GM12874 (cell line): Measurements from ENCODE around the gene ENGASE.

ENCODE experiments used
- CTCF ChIP-seq: IDR thresholded peaks from 2 replicates; pipeline ENCODE4 v1.5.1; 2011; ENCODE audit warnings: low read depth, mild to moderate bottlenecking, control low read depth, low read length, moderate library complexity; ENCODE audit not compliant: insufficient read depth

The ENGASE gene, protein sequence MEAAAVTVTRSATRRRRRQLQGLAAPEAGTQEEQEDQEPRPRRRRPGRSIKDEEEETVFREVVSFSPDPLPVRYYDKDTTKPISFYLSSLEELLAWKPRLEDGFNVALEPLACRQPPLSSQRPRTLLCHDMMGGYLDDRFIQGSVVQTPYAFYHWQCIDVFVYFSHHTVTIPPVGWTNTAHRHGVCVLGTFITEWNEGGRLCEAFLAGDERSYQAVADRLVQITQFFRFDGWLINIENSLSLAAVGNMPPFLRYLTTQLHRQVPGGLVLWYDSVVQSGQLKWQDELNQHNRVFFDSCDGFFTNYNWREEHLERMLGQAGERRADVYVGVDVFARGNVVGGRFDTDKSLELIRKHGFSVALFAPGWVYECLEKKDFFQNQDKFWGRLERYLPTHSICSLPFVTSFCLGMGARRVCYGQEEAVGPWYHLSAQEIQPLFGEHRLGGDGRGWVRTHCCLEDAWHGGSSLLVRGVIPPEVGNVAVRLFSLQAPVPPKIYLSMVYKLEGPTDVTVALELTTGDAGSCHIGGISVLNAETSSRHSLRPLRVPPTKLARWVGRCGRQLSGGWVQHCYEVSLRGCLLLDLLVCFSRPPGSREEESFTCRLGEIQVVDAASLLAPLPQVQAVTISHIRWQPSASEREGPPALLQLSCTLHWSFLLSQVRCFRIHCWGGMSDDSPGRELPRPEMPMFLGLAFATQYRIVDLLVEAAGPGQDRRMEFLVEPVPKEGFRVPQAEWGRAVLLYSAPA

GRCh38 chr17:79074649-79075445 is at the start of gene ENGASE:
Gene ENGASE (plus strand): TSS chr17:79074824. CDS start chr17:79074945, 121 bp downstream.
- TF ChIP-seq CTCF, result no peak

- no peak for TF ChIP-seq CTCF
Measured at GRCh38 chr17:79024901-79025737, 49.5 kb upstream of the ENGASE start.

DNA sequence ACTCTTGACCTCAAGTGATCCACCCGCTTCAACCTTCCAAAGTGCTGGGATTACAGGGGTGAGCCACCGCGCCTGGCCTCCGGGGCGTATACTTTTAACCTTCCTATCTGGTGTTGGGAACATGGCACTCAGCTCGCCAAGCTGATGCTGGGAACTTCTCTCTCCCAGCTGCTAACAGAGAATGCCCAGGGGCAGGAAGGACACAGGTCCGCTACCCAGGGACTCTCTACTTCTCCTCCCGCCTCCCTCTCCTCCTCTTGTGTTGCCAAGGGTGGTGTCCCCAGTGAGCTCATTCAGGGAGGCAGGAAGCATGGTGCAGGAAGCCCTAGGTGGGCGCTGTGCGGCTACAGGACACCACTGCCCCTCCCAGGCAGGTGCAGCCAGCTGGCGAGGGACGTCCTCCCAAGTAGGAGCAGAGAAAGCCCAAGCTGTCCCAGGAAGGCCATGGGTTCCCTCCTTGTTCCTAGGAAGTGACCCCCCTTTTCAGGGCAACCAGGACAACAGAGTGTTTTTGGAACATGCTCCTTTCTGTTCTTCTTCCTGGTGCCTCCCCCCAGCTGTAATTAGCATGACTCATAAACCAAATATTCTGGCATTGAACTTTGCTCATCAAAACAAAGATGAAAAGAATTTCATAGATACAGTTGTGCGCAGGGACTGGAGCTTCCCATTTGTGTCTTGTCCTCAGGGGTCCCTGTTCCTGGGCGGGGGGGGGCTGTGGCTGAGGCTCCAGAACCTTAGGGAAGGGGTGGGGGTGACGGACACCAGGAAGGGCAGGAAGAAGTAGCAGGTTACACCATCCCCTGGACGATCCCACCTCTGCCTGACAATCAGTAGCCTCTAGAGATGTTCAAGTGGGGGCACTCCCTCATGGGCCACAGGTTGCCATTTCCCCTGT is 48.0 kb upstream of the ENGASE start:
- TF ChIP-seq CTCF, result no peak

GRCh38 chr17:79027274-79027924 is 47.2 kb upstream of the ENGASE start:
- TF ChIP-seq CTCF, result no peak

DNA sequence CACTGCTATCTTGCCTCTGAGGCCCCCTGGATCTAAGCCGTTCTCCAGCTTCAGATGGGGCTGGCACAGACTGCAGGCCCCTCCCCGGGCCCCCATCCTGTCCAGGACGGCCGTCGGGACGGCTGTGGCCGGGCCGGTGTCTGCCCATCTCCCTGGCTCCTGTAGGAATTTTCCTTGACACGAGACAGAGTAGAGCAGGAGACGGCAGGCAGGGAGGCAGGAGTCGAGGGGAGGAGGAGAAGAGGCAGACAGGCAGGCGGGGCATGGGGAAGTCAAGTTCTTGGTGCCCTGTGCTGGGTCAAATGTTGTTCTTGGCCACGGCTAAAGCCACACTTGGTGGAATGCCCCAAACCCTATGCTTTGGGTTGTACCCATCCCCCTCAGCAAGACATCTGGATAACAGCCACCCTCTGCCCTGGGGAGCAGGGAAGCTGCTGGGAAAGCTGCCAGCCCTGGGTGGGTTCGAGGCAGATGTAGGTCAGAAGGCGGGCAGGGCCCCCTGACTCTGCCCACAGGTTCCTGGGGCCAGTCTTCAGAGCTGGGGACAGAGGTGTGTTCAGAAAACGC is 46.6 kb upstream of the ENGASE start:
- TF ChIP-seq CTCF, result no peak
